ENCODE results near the gene HEY2. TPM values are rescaled to one million over a fixed set of nuclear protein-coding genes. Genes with fewer than 3 reads are reported as not detected.
A peak's percentile ranks its signal among the peaks of the same experiment; 100 is the strongest.

The HEY2 gene
- total and polyA plus RNA-seq, 12 donors = 12.4 to 75.1 (median 33.2) TPM

GRCh38 chr6:125747589-125748405 is 1.6 kb upstream of the HEY2 start:
- peaks cover 0 to 97% (median 0%) of the 10 kb centered on the region in 7 donors for H3K27me3 ChIP-seq
- no peaks in the 10 kb centered on the region for H3K9me3 ChIP-seq
- H3K36me3 ChIP-seq = no peaks in the 10 kb centered on the region
- 0 to 1% methylated on average over 76 of the region's 76 CpGs for WGBS, 2 donors
- H3K27ac ChIP-seq = peak overlapping the region; percentile 88 to 98 (median 94)
- intact Hi-C loops (cut with DNase I) = loop anchor here in 7 of 10 donors (2.0 to 10.0 kb wide), 8 partner anchors 75 to 385 kb away; no protein-coding TSS in a partner anchor
- TF ChIP-seq, protein P1, sequence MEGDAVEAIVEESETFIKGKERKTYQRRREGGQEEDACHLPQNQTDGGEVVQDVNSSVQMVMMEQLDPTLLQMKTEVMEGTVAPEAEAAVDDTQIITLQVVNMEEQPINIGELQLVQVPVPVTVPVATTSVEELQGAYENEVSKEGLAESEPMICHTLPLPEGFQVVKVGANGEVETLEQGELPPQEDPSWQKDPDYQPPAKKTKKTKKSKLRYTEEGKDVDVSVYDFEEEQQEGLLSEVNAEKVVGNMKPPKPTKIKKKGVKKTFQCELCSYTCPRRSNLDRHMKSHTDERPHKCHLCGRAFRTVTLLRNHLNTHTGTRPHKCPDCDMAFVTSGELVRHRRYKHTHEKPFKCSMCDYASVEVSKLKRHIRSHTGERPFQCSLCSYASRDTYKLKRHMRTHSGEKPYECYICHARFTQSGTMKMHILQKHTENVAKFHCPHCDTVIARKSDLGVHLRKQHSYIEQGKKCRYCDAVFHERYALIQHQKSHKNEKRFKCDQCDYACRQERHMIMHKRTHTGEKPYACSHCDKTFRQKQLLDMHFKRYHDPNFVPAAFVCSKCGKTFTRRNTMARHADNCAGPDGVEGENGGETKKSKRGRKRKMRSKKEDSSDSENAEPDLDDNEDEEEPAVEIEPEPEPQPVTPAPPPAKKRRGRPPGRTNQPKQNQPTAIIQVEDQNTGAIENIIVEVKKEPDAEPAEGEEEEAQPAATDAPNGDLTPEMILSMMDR (IDR thresholded peaks at IDR 0.05) = no peak
- H3K4me3 ChIP-seq = peak overlapping the region; percentile 60 to 87 (median 76)
- H3K4me1 ChIP-seq = peaks cover 0 to 50% (median 12%) of the 10 kb centered on the region in 9 donors
- peak; percentile 1 to 29 (median 16) for ATAC-seq
- DNase-seq = peak; percentile 48 to 52

- H3K27ac ChIP-seq = peak overlapping the region; percentile 88 to 98 (median 94)
- H3K4me1 ChIP-seq = peaks cover 0 to 50% (median 18%) of the 10 kb centered on the region in 9 donors
- WGBS, 2 donors = 1% methylated on average over 42 of the region's 42 CpGs
- no peaks in the 10 kb centered on the region for H3K36me3 ChIP-seq
- DNase-seq (no peak), ATAC-seq (peak; percentile 0 to 32 (median 10))
- intact Hi-C loops (cut with DNase I) = loop anchor here in 7 of 10 donors (1.0 to 10.0 kb wide), 9 partner anchors 76 to 386 kb away; no protein-coding TSS in a partner anchor
- H3K27me3 ChIP-seq = peaks cover 0 to 97% (median 0%) of the 10 kb centered on the region in 7 donors
- no peaks in the 10 kb centered on the region for H3K9me3 ChIP-seq
- H3K4me3 ChIP-seq = peak overlapping the region; percentile 60 to 87 (median 76)
- TF ChIP-seq, protein P1 (IDR thresholded peaks at IDR 0.05) = peak in 1 of 9 donors; percentile 14
Observed at GRCh38 chr6:125748406-125749172, 843 bp upstream of the HEY2 start.

DNA sequence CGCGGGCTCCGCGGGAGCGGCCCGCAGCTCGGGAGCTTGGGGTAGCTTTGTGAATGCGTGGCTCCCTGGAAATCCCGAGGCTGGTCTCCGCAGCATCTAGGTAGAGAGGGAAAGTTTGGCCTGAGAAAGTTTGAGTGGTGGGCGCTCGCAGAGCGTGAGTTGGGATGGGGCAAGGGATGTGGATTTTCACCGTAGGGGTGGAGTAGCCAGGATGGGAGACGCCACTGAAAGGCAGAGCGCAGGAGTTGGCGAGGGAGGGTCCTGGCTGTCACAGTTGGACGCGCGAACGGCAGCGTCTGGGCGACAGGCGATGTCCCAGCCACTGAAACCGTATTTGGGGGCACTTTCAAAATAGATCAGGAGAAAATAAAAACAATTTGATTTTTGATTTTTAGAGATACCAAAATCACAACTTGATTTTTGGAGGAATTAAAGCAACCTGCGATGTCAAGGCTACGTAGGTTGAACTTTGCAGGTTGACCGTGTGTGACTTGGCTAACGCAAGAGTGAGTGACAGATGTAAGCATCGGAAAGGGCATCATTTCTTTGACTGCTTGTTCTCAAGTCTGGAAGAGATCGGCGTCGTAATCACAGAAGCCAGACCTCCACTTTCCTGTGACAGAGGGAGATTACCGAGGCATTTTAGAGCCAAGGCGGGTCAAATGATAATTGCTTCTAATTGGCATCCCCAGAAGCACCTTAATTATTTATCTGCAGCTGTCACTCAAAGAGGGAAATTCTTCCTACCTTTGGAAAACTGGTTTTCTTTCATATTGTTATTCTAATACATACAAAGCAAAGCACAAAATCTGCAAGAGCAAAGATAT is 646 bp downstream of the HEY2 start:
- peak in 5 of 8 donors; percentile 13 to 31 (median 17) for ATAC-seq
- no peaks in the 10 kb centered on the region for H3K9me3 ChIP-seq
- H3K36me3 ChIP-seq = peaks cover 0 to 11% (median 0%) of the 10 kb centered on the region in 9 donors
- TF ChIP-seq, protein P1 (IDR thresholded peaks at IDR 0.05) = no peak
- WGBS, 2 donors = 2 to 4% methylated on average over 35 of the region's 35 CpGs
- peak; percentile 43 for DNase-seq
- H3K4me3 ChIP-seq = peak overlapping the region; percentile 59 to 87 (median 76)
- peaks cover 0 to 92% (median 0%) of the 10 kb centered on the region in 7 donors for H3K27me3 ChIP-seq
- peak overlapping the region; percentile 88 to 98 (median 96) for H3K27ac ChIP-seq
- intact Hi-C loops (cut with DNase I) = loop anchor here in 8 of 10 donors (1.0 to 10.0 kb wide), 13 partner anchors 78 to 598 kb away; partner anchors contain the start of gene TPD52L1 (in 2 of the 8)
- peaks cover 0 to 56% (median 22%) of the 10 kb centered on the region in 9 donors for H3K4me1 ChIP-seq

Measured in heart right ventricle (tissue), 16 donors.